Neural cell (in vitro differentiated cells): ENCODE data around the gene SERINC5.

Experiments
- EP300 ChIP-seq: fragments of 450-650 bp; conservative IDR thresholded peaks from 2 replicates; pipeline ENCODE4 v1.6.1; 2014; ENCODE audit warnings: antibody characterized with exemption, mild to moderate bottlenecking, moderate library complexity; ENCODE audit not compliant: poor library complexity, severe bottlenecking
- EZH2 ChIP-seq: fragments of 200-600, 300-800 bp; shearing (Covaris generic), sonication (generic); IDR thresholded peaks from 2 replicates; pipeline ENCODE4 v1.6.1; 2014; ENCODE audit warnings: antibody characterized with exemption, low read length, borderline replicate concordance, mild to moderate bottlenecking; ENCODE audit not compliant: insufficient read depth, poor library complexity, severe bottlenecking
- POLR2AphosphoS5 ChIP-seq: IDR thresholded peaks from 2 replicates; pipeline ENCODE4 v1.6.1; 2012
- RAD21 ChIP-seq: fragments of 450-650 bp; conservative IDR thresholded peaks from 2 replicates; pipeline ENCODE4 v1.6.1; 2014; ENCODE audit warnings: antibody characterized with exemption, mild to moderate bottlenecking, moderate library complexity
- TAF1 ChIP-seq: IDR thresholded peaks from 2 replicates; pipeline ENCODE4 v1.6.1; 2012; ENCODE audit warnings: low read depth
- TF ChIP-seq, protein P1 (sequence below): fragments of 450-650 bp; IDR thresholded peaks from 2 replicates; pipeline ENCODE4 v1.5.1; 2014; ENCODE audit warnings: antibody characterized with exemption, mild to moderate bottlenecking, moderate library complexity; ENCODE audit not compliant: poor library complexity, severe bottlenecking
- TF ChIP-seq, protein P2 (sequence below): IDR thresholded peaks from 2 replicates; pipeline ENCODE4 v1.6.1; 2012; ENCODE audit warnings: borderline replicate concordance

DNA sequence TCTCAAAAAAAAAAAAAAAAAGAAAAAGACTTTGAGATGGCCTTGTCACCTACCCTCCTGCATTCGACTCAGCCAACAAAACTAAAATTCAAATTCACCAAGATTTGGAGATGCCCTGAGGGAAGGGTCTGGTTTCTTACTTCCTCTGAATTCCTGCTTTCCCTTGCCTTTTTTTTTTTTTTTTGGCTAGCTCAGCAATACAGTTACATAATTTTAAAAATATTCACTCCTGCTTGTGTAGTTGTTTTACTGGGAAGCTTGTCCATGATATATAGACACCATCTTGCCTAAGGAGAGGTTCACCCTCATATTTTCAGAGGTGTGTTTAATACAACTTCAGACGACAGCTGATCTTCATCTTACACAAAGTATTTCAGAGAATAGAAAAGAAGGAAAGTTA, 21.3 kb upstream of the SERINC5 start:
- TF ChIP-seq, protein P1, sequence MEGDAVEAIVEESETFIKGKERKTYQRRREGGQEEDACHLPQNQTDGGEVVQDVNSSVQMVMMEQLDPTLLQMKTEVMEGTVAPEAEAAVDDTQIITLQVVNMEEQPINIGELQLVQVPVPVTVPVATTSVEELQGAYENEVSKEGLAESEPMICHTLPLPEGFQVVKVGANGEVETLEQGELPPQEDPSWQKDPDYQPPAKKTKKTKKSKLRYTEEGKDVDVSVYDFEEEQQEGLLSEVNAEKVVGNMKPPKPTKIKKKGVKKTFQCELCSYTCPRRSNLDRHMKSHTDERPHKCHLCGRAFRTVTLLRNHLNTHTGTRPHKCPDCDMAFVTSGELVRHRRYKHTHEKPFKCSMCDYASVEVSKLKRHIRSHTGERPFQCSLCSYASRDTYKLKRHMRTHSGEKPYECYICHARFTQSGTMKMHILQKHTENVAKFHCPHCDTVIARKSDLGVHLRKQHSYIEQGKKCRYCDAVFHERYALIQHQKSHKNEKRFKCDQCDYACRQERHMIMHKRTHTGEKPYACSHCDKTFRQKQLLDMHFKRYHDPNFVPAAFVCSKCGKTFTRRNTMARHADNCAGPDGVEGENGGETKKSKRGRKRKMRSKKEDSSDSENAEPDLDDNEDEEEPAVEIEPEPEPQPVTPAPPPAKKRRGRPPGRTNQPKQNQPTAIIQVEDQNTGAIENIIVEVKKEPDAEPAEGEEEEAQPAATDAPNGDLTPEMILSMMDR, result no peak
- no peak for TF ChIP-seq POLR2AphosphoS5
- no peak for TF ChIP-seq EP300
- TF ChIP-seq, protein P2, sequence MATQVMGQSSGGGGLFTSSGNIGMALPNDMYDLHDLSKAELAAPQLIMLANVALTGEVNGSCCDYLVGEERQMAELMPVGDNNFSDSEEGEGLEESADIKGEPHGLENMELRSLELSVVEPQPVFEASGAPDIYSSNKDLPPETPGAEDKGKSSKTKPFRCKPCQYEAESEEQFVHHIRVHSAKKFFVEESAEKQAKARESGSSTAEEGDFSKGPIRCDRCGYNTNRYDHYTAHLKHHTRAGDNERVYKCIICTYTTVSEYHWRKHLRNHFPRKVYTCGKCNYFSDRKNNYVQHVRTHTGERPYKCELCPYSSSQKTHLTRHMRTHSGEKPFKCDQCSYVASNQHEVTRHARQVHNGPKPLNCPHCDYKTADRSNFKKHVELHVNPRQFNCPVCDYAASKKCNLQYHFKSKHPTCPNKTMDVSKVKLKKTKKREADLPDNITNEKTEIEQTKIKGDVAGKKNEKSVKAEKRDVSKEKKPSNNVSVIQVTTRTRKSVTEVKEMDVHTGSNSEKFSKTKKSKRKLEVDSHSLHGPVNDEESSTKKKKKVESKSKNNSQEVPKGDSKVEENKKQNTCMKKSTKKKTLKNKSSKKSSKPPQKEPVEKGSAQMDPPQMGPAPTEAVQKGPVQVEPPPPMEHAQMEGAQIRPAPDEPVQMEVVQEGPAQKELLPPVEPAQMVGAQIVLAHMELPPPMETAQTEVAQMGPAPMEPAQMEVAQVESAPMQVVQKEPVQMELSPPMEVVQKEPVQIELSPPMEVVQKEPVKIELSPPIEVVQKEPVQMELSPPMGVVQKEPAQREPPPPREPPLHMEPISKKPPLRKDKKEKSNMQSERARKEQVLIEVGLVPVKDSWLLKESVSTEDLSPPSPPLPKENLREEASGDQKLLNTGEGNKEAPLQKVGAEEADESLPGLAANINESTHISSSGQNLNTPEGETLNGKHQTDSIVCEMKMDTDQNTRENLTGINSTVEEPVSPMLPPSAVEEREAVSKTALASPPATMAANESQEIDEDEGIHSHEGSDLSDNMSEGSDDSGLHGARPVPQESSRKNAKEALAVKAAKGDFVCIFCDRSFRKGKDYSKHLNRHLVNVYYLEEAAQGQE, result no peak
- TF ChIP-seq RAD21, result no peak
- no peak for TF ChIP-seq EZH2
- TF ChIP-seq TAF1, result no peak
